Activated CD4-positive, CD25-positive, alpha-beta regulatory T cell treated with anti-CD3 and anti-CD28 coated beads, Interleukin-2, amount 50 U/mL, for 24 hours (primary cell): ENCODE results near the gene GRPEL2.

Experiments used
- ATAC-seq, 2 donors: fragments of 150-1000 bp; cut with Tn5 transposase; one replicate each; pipeline ENCODE4 v1.10.0; 2021; ENCODE audit warnings: mild to moderate bottlenecking in 1 of 2, moderate library complexity in 1 of 2

GRPEL2 gene

DNA sequence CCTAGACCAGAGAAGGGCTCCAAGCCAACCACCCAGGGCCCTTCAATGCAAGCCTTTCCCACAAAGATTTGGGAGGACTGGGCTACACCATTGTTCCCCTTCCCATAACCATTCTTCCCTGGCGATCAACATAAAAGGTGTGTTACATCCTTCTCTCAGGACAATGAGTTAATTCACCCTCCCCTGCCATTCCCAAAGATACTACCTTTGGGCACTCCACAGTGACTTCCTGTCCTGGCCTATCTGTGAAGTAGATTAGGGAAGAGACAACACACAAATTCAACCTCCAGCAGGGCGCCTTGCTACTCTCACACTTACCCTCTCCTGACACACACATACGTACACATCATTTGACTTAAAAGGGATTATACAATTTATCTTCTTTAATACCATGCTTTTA, 57.0 kb downstream of the GRPEL2 start:
- no peak for ATAC-seq
